GM21723 (cell line): ENCODE data around the gene ABO.
"Not testable (repeated sequence)": the region's sequence is repeated elsewhere in the genome, so short reads cannot be mapped to it uniquely, and the experiment has no call there.

Experiments
- ATAC-seq: cut with Tn5 transposase; IDR thresholded peaks from one replicate; pipeline ENCODE4 v1.9.1; 2021; ENCODE audit warnings: mild to moderate bottlenecking, moderate library complexity; ENCODE audit not compliant: unreplicated experiment

The ABO gene

DNA sequence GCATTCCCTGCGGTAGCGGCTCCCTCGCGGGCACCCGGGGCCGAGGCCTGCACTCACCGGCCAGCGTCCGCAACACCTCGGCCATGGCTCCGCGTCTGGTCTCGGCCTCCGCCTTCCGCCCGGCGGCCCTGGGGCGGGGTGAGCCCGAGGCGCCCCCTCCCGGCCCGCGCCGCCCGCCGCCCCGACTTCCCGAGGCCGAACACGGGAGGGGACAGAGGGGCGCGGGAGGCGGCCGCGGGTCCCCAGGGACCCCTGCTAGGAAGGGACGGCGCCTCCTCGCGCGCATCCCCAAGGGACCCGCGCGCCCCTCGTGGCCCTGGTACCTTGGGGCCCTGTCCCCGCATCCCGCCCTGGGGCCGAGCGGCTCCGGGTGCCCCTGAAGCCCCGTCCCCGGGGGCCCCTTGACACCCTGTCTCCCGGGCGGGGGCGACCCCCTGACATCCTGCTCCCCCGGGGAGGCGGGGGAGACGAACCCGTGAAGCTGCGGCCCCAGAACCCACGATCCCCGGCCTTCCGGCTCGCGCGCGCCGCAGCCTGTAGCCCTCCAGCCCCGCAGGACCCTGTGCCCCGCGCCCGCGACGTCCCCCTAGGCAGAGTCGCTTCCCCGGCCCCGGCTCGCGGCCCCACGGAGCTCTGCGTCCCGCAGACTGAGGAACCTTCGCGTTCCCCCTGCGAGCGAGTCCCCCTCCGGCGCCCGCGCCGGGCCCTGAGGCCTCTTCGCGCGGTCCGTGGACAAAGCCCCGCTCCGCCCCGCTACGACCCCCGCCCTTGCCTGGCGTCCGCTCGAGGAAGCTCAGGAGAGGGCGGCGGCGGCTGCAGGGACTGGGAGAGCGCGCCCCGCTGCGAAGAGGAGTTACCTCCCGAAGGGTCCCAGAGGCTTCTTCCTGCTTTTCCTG lies at the start of gene ABO:
Gene ABO (minus strand): TSS at position 97 of the 896 bp plus-strand sequence.
- no peak for ATAC-seq

DNA sequence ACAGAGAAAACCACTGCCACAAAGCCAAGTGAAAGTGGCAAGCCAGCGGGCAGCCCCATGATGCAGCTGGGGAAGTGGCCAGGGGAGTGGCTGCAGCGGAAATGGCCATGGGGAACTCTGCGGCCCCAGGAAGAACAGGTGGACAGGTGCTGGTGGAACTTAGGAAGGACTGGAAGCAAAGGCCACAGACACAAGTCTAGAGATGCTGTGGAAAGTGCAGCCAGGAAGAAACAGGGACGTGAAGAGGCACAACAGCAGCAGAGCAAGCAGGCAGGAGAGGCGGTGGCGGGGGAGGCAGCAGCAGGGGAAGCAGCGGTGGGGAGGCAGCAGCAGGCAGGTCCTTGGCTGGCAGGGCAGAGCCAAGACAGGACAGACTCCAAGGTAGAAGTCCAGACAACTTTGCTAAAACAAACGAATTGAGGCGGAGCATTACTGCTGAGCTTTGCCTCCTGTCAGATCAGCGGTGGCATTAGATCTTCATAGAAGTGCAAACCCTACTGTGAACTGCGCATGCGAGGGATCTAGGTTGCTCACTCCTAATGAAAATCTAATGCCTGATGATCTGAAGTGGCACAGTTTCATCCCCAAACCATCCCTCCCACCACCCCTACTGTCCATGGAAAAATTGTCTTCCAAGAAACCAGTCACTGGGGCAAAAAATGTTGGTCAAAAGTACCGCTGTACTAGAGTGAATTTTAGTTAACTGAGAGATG lies 49.1 kb upstream of the ABO start:
- no peak for ATAC-seq

DNA sequence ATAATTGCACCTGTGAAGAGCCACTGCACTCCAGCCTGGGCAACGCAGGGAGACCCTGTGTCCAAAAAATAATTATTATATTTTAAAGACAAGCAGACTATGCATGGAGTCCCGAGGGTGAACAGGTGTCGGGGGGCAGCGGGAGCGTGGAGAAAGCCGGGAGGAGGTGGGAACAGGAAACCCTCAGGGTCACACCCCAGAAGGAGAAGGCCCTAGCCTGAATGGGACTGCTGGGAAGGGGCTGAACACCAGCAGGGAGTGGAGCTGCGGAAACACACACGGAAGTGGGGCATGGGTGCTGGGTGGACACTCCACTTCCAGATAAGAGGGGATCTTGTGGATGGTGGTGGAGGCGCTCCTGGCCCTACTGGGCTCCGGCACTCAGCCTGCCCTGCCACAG lies 48.2 kb upstream of the ABO start:
- no peak for ATAC-seq

DNA sequence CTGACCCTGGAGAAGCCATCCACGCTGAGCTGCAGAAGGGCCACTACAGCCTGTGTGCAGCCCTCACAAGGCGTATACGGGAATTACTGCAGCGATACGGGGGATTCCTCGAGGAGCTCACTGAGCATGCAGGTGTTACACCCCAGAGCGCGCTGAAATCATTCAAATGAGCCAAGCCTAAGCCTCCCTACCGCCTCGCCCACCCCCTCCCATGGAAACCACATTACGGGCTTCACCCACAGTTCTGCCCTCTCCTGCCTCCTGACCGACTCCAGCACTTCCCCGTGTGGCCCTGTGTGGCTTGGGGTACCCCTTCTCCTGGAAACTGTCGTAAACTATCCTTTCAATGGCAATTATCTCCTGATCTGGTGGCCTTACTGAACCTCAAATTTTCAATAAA lies 47.7 kb upstream of the ABO start:
- no peak for ATAC-seq

DNA sequence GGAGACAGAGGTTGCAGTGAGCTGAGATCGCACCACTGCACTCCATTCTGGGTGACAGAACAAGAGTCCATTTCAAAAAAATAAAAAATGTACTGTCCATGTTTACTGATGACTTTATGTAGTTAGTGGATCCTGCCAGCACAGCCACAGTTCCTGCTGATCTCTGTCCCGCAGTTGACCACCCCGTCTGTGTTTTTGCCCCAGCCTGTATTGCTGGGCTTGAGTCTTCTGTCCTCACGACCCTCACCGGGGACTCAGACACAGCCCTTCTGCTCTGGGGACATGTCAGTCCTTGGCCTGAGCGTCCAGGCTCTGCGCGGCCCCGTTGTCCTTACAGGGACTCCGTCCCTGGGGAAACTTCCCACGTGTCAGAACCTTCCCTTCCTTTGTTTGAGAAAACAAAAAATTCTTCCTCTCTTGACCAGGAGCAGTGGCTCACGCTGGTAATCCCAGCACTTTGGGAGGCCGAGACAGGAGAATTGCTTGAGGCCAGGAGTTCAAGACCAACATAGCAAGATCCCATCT lies 46.5 kb upstream of the ABO start:
- no peak for ATAC-seq

DNA sequence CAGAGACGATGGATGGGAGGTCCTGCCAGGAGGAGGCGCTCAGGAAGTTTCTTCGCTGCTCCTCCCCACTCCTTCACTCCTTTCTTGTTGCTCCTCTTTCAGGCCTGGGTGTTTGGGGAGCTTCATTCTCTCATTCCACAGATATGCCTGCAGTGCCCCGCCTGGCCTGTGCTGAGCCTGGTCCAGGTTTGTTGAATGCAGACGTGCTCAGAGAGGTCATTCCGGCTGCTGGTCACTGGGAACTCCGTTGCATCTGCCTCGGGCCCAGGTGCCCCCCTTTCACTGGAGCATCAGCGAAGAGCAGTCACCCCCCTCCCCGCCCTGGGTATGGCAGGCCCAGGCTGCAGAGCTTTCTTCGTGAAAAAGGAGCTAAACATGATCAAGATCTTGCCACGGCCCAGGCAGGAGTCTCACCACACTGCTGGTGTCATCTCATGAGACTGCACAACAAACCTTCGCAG lies 45.5 kb upstream of the ABO start:
- ATAC-seq, result no peak

DNA sequence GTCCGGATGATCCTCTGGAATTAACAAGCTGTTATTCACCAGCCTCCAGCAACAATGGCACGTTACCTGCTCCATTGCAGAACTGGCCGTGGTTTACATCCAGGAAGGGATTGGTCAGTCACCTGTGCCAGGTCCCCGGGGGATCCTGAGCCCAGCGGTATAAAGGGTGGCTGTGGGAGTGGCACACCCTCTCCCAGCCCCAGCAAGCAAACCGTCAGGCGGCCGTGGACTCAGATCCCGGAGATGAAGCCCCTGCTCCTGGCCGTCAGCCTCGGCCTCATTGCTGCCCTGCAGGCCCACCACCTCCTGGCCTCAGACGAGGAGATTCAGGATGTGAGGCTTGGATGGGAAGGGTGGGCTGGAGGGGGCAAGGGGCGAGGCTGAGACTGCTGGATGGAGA lies 42.5 kb upstream of the ABO start:
- ATAC-seq, result not testable (repeated sequence)

DNA sequence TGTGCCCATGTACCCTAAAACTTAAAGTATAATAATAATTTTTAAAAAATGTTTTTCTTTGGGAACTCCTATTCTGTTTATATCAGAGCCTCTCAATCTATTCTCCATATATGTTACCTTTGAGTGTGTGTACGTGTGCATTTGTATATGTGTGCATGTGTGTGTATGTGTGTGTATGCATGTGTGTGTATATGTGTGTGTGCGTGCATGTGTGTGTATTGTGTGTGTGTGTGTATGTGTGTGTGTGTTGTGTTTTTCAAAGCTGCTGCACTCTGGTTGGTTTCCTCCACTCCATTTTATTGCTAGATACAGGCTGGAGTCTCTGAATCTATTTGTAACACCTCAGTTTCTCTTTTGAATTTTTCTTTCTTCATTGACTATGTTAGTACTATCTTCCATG lies 41.0 kb upstream of the ABO start:
- ATAC-seq, result no peak

DNA sequence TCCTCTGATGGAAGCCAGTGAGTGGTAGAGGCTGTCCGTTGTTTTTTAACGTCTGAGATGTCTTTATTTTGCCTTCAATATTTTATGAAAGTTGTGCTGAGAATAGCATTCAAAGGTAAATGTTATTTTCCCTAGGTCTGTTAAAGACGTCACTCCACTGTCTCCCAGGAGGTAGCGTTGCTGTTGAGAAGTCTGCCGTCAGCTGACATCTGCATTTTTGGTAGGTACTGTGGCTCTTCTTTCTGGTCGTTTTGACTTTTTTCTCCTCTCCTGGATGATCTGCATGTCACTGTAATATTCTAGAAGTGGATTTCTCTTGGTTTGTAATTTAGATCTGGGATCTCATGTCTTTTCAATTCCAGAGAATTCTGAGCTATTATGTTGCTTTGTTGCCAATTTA lies 34.6 kb upstream of the ABO start:
- ATAC-seq, result no peak

DNA sequence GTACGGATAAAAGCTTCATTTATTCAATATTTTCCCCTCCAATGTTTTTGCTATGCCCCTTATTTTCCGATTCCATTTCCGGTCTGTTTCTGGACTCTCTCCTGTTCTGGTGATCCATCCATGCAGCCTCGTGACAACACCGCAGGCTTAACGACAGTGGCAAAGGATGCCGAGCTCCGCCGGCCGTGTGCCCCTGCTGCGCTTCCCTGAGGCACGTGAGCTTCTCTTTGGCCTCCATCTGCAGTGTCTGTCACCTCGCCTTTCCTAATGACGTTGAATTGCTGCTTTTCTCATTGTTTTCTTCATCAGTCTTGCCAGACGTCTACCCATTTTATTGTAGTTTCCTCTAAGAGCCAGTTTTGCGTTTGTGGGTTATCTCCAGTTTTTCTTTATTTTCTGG lies 32.3 kb upstream of the ABO start:
- no peak for ATAC-seq

DNA sequence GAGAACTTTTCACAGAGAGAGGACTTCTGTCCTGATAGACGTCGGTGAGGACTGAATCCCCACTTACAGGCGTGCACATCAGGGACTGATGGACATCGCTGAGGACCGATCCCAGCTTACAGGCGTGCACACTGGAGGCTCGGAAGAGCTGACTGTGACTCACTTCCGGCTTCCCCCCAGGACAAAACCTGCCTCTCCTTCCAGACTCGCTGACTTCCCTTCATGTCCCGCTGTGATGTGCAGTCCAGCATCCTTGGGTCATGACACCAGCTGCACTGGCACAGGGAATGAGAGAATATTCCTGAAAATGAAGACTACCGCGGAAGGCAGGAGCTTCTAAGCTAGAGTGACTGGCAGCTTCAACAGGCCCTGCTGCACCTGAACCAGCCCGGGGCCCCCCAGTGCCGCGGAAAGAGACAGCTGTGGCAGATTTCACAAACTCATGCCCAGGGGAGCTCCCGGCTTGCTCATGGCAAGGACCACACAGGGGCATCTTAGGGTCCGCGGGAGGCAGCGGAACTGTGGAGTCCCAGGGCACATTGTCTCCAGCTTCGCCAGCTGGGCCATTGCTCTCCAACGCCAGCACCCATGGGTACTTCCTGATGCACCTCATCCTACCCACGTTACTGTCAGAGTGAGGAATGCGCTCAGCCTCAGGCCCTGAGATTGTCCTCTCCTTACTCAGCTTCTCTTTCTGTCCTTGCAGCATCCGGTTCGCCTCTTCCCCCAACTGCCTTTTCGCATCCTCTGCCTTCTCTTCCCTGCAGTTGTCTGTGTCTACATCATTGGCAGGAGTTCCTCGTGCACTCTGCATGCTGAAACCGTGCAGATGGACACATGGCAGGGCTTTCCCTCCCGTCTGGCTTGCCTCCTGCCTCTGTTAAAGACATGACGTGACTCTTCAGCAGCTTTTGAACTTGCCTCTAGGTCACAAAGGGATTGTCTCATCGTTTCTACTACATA lies 31.5 kb upstream of the ABO start:
- ATAC-seq, result no peak

DNA sequence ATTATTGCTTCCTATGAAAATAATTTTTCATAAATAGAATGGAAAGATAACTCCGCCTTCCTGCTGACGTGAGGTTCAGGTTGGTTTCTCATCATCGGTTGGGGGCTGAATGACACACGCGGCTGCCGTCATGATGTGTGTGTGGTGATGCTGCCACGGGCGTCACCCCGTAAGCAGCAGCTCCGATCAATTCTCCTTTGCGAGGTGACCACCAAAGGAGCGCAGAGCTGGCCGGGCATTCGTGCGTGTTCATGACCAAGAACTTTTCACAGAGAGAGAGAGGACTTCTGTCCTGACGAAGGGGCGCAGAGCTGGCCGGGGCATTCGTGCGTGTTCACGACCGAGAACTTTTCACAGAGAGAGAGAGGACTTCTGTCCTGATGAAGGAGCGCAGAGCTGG lies 30.7 kb upstream of the ABO start:
- ATAC-seq, result no peak

DNA sequence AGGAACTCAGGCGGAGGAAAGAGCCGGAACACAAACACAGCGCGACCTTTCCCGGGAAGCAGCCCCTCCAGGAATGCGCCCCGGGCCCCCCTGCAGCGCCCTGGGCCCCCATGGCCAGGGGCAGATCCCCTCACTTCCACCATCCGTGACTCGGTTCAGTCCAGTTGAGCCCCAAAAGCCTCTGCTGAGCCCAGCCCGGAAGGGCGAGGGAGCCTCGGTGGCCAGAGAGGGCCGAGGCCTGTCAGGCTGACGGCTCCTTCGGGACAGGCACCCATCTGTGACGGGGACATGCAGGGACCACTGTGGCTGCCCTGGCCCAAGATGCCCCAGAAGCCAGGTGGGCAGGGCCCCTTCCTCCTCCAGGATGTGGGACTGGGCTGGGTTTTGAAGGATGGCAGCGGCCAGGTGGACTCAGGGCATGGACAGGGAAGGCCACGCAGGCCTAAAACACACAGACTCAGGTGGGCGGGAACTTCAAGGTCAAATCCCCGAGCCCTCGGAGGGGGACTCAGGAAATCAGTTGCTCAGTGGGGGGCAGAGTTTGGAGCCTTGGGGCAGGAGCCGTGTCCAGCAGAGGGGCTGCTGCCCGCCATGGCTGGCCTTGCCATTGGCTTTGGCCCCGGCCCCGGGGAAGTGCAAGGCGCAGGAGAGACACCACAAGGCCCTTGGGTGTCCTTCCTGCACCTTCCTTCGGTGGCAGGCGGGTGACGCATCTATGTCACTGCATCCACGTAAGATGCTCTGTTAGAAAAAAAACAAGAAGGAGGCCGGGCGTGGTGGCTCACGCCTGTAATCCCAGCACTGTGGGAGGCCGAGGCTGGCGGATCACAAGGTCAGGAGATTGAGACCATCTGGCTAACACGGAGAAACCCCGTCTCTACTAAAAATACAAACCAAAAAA lies 29.7 kb upstream of the ABO start:
- no peak for ATAC-seq

DNA sequence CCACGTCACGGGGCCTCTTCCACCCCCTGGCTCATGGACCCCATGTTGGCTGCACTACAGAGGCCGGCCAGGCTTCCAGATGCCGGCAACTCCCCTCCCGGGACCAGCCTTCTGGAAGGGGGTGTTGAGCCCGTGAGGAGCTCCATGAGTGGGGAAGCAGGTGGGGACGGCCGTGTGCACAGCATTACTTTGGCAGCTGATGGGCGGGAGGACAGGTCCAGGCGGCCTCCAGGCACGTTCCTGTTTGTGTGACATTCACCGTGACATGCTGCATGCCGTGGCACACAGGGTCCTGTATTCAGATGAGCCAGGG lies 29.1 kb upstream of the ABO start:
- no peak for ATAC-seq

DNA sequence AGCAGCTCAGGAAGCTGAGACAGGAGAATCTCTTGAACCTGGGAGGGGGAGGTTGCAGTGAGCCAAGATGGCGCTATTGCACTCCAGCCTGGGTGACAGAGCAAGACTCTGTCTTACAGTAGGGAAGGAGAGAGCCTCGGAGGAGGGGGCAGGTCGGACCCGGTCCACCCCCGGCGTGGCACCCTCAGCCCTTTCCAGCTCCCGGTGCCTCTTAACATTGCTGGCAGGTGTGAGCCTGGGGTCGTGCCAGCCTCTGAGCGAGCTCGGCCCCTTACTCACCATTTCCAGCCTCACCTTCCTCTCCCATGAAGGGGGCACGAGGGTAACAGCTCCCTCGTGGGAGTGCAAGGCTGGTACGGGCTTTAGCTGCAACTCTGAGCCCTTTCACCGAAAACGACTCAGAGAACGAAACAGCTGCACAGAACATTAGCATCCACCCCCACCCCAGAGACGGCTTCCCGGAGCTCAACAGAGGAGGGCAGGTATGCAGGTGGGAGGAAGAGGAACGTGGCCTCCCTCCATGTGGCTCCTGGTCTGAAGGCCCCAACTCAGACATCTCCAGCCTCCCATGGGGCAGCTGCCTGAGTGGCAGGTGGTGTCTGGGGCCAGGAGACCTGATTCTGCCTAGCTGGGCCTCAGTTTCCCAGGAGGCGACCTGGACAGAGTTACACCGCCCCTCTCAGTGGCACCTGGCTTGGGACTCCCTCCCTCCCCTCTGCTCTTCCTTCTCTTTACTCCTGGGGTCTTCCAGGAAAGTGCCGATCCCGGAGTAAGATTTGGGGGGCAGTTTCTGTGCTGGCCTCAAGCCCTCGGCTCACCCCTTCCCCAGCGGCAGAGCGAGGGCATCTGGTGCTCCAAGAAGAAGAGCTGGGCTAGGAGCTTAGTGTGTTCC lies 28.5 kb upstream of the ABO start:
- no peak for ATAC-seq

DNA sequence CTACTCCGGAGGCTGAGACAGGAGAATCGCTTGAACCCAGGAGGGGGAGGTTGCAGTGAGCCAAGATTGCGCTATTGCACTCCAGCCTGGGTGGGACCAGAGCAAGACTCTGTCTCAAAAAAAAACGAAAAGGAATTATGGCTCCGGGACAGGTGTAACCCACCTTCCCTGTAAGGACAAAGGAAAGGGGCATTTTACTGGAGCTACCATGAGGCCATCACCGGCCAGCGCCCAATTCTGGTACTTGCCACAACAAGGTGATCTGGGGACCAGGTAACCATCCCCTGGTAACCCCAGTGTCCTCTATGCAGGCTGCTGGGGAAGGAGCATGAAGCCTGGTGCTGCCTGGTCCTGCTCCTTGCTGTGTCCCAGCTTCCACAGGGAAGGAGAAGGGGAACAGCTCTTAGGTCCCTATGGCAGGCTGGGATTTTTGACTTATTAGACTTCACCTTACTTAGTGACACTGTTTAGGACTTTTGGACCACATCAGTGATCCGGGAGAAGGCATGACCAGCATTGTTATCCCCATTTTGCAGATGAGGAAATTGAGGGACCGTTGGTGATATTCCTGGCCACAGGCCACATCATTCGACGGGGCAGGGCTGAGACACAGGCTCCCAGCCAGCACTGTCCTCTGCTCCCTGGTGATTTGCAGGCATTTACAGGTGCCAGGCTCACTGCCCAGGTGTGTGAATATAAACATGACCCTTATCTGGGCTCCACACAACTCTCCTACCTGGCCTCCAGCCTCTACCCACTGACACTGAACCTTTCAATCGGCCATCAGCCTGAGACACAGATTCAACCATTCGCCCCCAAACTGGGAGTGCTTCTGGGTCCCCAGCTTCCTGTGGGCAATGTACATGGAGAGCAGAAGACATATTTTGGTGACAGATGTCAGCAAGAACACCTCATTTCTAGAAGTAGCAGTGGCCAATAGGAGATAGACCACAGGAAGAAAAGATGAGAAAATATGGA lies 26.5 kb upstream of the ABO start:
- ATAC-seq, result no peak

DNA sequence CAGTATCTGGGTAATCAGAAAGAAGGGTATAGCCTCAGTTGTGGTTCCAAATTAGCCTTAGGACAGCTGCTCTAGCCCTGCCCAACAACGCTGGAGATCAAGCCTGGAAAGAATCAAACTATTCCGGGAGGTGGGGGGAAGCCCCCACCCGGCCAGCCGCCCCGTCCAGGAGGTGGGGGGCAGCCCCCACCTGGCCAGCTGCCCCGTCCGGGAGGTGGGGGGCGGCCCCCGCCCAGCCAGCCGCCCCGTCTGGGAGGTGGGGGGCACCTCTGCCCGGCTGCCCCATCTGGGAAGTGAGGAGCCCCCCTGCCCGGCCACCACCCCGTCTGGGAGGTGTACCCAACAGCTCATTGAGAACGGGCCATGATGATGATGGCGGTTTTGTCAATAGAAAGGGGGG lies 25.0 kb upstream of the ABO start:
- ATAC-seq, result not testable (repeated sequence)

DNA sequence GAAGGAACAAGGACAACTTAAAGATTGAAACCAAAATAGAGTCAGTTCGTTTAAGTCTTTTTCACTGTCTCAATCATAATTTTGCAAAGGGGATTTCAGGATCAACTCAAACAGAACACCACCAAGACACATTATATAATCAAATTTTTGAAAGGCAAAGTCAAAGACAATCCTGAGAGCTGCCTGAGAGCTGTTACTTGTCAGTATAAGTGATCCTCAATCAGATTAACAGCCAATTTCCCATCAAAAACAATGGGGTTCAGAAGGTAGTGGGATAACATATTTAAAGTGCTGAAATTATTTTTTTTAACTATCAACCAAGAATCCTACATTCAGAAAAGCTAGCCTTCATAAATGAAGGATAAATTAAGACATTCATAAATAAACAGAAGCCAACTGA lies 19.3 kb upstream of the ABO start:
- no peak for ATAC-seq
